ENCODE measurements around the gene TEX19. TPM values are rescaled to one million over a fixed set of nuclear protein-coding genes. Genes with fewer than 3 reads are reported as not detected.
"Not testable (repeated sequence)": the region's sequence is repeated elsewhere in the genome, so short reads cannot be mapped to it uniquely, and the experiment has no call there.

The TEX19 gene
- total and polyA plus RNA-seq, 12 donors = not detected

DNA sequence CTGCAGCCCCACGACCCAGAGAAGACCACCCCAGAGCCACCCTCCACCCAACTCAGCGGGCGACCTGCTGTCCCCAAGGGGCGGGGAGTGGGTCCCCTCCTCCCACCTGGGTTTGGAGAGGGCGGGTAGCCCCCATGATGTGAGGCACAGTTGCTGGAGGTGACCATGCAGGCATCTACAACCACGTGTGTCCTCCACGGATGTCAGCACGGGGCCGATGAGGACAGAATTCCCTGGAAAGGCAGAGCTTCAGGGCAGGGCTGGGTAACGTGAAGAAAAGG, 19.6 kb downstream of the TEX19 start:
- ATAC-seq (no peak), DNase-seq (no peak)
- Histone ChIP-seq H3K9me3 (no peaks in the 10 kb centered on the region), H3K36me3 (no peaks in the 10 kb centered on the region), H3K27ac (no peak overlapping the region), H3K4me1 (no peaks in the 10 kb centered on the region), H3K4me3 (no peak overlapping the region), H3K27me3 (peaks cover 13 to 63% (median 56%) of the 10 kb centered on the region in 7 donors)
- 67 to 71% methylated on average over 10 of the region's 10 CpGs for WGBS, 2 donors
- intact Hi-C loops (cut with DNase I) = no loop called here
- TF ChIP-seq, protein P1, sequence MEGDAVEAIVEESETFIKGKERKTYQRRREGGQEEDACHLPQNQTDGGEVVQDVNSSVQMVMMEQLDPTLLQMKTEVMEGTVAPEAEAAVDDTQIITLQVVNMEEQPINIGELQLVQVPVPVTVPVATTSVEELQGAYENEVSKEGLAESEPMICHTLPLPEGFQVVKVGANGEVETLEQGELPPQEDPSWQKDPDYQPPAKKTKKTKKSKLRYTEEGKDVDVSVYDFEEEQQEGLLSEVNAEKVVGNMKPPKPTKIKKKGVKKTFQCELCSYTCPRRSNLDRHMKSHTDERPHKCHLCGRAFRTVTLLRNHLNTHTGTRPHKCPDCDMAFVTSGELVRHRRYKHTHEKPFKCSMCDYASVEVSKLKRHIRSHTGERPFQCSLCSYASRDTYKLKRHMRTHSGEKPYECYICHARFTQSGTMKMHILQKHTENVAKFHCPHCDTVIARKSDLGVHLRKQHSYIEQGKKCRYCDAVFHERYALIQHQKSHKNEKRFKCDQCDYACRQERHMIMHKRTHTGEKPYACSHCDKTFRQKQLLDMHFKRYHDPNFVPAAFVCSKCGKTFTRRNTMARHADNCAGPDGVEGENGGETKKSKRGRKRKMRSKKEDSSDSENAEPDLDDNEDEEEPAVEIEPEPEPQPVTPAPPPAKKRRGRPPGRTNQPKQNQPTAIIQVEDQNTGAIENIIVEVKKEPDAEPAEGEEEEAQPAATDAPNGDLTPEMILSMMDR (IDR thresholded peaks at IDR 0.05) = no peak

DNA sequence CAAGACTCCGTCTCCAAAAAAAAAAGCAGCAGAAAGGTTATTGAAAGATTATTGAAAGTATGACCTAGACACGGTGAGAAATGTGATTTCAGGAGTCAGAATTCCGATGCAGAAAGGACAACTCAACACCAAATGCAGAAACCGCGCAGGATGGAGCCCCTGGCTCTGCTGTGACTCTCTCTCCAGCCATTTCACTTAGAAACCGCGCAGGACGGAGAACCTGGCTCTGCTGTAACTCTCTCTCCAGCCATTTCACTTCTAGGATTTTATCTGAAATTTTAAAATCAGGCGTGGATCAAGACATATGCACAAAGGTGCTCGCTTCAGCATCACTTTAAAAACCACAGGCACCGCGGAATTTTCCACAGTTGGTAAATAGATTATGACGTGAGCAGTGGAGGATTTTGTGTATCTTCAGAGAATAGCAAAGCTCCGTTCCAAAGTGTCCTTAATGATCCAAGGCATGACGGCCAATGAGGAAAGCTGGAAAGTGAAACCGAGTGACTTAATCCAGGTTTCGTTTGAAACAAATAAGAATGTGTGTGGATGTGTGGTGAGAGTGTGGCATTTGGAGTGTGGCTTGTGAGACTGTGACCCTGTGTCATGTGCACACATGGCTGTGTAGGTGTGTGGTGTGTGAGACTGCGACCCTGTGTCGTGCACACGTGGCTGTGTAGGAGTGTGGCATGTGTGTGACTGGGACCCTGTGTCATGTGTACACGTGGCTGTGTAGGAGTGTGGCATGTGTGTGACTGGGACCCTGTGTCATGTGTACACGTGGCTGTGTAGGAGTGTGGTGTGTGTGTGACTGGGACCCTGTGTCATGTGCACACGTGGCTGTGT, 22.0 kb downstream of the TEX19 start:
- H3K9me3 ChIP-seq = no peaks in the 10 kb centered on the region
- TF ChIP-seq, protein P1 (IDR thresholded peaks at IDR 0.05) = no peak
- H3K36me3 ChIP-seq = no peaks in the 10 kb centered on the region
- H3K4me3 ChIP-seq = no peak overlapping the region
- DNase-seq (no peak), ATAC-seq (no peak)
- 64 to 72% methylated on average over 23 of the region's 23 CpGs for WGBS, 2 donors
- no peak overlapping the region for H3K27ac ChIP-seq
- H3K4me1 ChIP-seq = peaks cover 2 to 21% (median 9%) of the 10 kb centered on the region in 9 donors
- intact Hi-C loops (cut with DNase I) = no loop called here
- peaks cover 0 to 62% (median 36%) of the 10 kb centered on the region in 7 donors for H3K27me3 ChIP-seq

DNA sequence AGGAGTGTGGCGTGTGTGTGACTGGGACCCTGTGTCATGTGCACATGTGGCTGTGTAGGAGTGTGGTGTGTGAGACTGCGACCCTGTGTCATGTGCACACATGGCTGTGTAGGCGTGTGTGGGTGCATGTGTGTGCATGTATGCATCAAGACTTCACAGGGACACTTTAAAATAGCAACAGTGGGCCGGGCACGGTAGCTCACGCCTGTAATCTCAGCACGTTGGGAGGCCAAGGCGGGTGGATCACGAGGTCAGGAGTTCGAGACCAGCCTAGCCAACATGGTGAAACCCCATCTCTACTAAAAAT, 22.6 kb downstream of the TEX19 start:
- H3K27me3 ChIP-seq = peaks cover 0 to 62% (median 36%) of the 10 kb centered on the region in 7 donors
- H3K4me1 ChIP-seq = peaks cover 2 to 26% (median 9%) of the 10 kb centered on the region in 9 donors
- H3K4me3 ChIP-seq; intact Hi-C loops (cut with DNase I); DNase-seq; H3K9me3 ChIP-seq; H3K36me3 ChIP-seq; H3K27ac ChIP-seq; ATAC-seq: not testable (repeated sequence)
- 70 to 76% methylated on average over 10 of the region's 10 CpGs for WGBS, 2 donors

DNA sequence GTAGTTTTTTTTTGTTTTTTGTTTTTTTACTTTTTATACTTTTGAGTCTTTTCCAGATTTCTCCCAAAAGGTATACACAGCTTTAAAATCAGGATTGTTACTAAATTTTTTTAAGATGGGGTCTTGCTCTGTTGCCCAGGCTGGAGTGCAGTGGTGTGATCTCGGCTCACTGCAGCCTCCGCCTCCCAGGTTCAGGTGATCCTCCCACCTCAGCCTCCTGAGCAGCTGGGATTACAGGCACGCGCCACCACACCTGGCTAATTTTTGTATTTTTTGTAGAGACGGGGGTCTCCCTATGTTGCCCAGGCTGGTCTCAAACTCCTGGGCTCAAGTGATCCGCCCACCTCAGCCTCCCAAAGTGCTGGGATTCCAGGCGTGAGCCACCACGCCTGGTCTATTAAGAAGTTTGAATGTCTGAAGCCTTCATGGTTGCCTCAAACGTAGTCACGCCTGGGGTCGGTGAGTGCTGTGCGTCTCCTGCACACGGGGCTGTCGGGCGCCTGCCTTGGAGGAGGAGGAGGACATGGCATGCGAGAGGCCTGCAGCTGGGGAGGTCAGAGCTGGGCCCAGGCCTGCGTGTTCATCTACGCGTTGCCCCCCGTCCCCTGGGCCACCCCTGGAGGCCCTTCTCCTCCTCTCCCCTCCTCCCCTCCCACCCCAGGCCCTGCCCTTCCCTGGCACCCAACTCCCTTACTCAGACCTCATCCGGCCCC, 23.3 kb downstream of the TEX19 start:
- 79 to 85% methylated on average over 21 of the region's 21 CpGs for WGBS, 2 donors
- Histone ChIP-seq H3K4me1 (peaks cover 2 to 33% (median 13%) of the 10 kb centered on the region in 9 donors), H3K27me3 (peaks cover 0 to 67% (median 38%) of the 10 kb centered on the region in 7 donors)
- intact Hi-C loops (cut with DNase I); H3K4me3 ChIP-seq; H3K9me3 ChIP-seq; H3K27ac ChIP-seq; DNase-seq; ATAC-seq; H3K36me3 ChIP-seq: not testable (repeated sequence)

DNA sequence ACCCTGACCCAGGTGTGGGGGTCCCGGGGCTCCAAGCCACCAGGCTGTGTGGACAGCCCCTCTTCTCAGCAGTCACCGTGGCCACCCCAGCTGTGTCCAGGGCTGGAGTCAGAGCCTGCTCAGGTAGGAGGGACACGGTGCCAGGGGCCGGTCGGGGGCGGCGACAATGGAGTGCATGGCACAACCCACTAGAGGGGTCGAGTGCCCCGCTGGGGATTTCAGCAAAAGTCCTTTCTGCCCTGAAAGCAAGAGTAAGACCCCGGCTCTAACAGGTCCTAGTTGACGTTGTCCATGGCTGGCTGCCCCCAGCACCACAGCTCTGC, 23.8 kb downstream of the TEX19 start:
- intact Hi-C loops (cut with DNase I) = no loop called here
- 82 to 83% methylated on average over 11 of the region's 11 CpGs for WGBS, 2 donors
- Histone ChIP-seq H3K9me3 (no peaks in the 10 kb centered on the region), H3K27ac (no peak overlapping the region), H3K27me3 (peaks cover 0 to 62% (median 35%) of the 10 kb centered on the region in 7 donors), H3K36me3 (no peaks in the 10 kb centered on the region), H3K4me3 (no peak overlapping the region), H3K4me1 (peaks cover 2 to 33% (median 13%) of the 10 kb centered on the region in 9 donors)
- DNase-seq = no peak
- no peak for ATAC-seq
- TF ChIP-seq, protein P1 (IDR thresholded peaks at IDR 0.05) = no peak

Data from heart right ventricle (tissue), 16 donors.